ENCODE measurements around the gene CRISP2. TPM values are rescaled to one million over a fixed set of nuclear protein-coding genes. Genes with fewer than 3 reads are reported as not detected.

Gene CRISP2
- total RNA-seq, 1 experiment from 2014 or later = not detected

GRCh38 chr6:49692534-49692933 is 20.8 kb downstream of the CRISP2 start:
- H3K27ac Mint-ChIP-seq (ENCODE audit: low read depth, unreplicated experiment) = no peak overlapping the region
- H3K36me3 Mint-ChIP-seq (ENCODE audit: insufficient read depth, unreplicated experiment) = no peaks in the 10 kb centered on the region
- no peak for TF ChIP-seq CTCF (IDR thresholded peaks at IDR 0.05; ENCODE audit: unreplicated experiment)
- peak; percentile 13 for DNase-seq (ENCODE audit: unreplicated experiment)
- intact Hi-C loops (cut with micrococcal nuclease) = no loop called here
- H3K27me3 Mint-ChIP-seq (ENCODE audit: insufficient read depth, unreplicated experiment) = peaks cover 12% of the 10 kb centered on the region
- POLR2A ChIA-PET = no interaction called here
- CTCF ChIA-PET = no interaction called here
- no peak overlapping the region for H3K4me3 Mint-ChIP-seq (ENCODE audit: unreplicated experiment)
- H3K4me1 Mint-ChIP-seq (ENCODE audit: insufficient read depth, unreplicated experiment) = no peaks in the 10 kb centered on the region
- no peaks in the 10 kb centered on the region for H3K9me3 Mint-ChIP-seq (ENCODE audit: unreplicated experiment)
- BruUV-seq (replicated peaks) = no TSS peak

GRCh38 chr6:49676671-49677281 is 36.6 kb downstream of the CRISP2 start:
- peak; percentile 57 for DNase-seq (ENCODE audit: unreplicated experiment)
- Mint-ChIP-seq H3K36me3 (ENCODE audit: insufficient read depth, unreplicated experiment) (peaks cover 6% of the 10 kb centered on the region), H3K27ac (ENCODE audit: low read depth, unreplicated experiment) (no peak overlapping the region), H3K9me3 (ENCODE audit: unreplicated experiment) (no peaks in the 10 kb centered on the region), H3K27me3 (ENCODE audit: insufficient read depth, unreplicated experiment) (peaks cover 9% of the 10 kb centered on the region), H3K4me1 (ENCODE audit: insufficient read depth, unreplicated experiment) (no peaks in the 10 kb centered on the region), H3K4me3 (ENCODE audit: unreplicated experiment) (no peak overlapping the region)
- BruUV-seq (replicated peaks) = no TSS peak
- POLR2A ChIA-PET = no interaction called here
- no peak for TF ChIP-seq CTCF (IDR thresholded peaks at IDR 0.05; ENCODE audit: unreplicated experiment)
- intact Hi-C loops (cut with micrococcal nuclease) = no loop called here
- CTCF ChIA-PET = interaction anchor here (1.1 to 2.2 kb wide), 2 partner anchors 9 to 54 kb away, joined by 3 to 12 read pairs; no protein-coding TSS in a partner anchor

GRCh38 chr6:49675816-49676215 is 37.5 kb downstream of the CRISP2 start:
- intact Hi-C loops (cut with micrococcal nuclease) = no loop called here
- H3K9me3 Mint-ChIP-seq (ENCODE audit: unreplicated experiment) = no peaks in the 10 kb centered on the region
- no peak for DNase-seq (ENCODE audit: unreplicated experiment)
- H3K36me3 Mint-ChIP-seq (ENCODE audit: insufficient read depth, unreplicated experiment) = peaks cover 6% of the 10 kb centered on the region
- no TSS peak for BruUV-seq (replicated peaks)
- H3K4me3 Mint-ChIP-seq (ENCODE audit: unreplicated experiment) = no peak overlapping the region
- CTCF ChIA-PET = interaction anchor here (1.1 kb wide), 1 partner anchor 10 kb away, joined by 3 read pairs; no protein-coding TSS in a partner anchor
- no peak for TF ChIP-seq CTCF (IDR thresholded peaks at IDR 0.05; ENCODE audit: unreplicated experiment)
- no peaks in the 10 kb centered on the region for H3K27me3 Mint-ChIP-seq (ENCODE audit: insufficient read depth, unreplicated experiment)
- POLR2A ChIA-PET = no interaction called here
- no peak overlapping the region for H3K27ac Mint-ChIP-seq (ENCODE audit: low read depth, unreplicated experiment)
- H3K4me1 Mint-ChIP-seq (ENCODE audit: insufficient read depth, unreplicated experiment) = no peaks in the 10 kb centered on the region

- Mint-ChIP-seq H3K4me1 (ENCODE audit: insufficient read depth, unreplicated experiment) (no peaks in the 10 kb centered on the region), H3K36me3 (ENCODE audit: insufficient read depth, unreplicated experiment) (no peaks in the 10 kb centered on the region), H3K27ac (ENCODE audit: low read depth, unreplicated experiment) (no peak overlapping the region), H3K4me3 (ENCODE audit: unreplicated experiment) (no peak overlapping the region), H3K9me3 (ENCODE audit: unreplicated experiment) (no peaks in the 10 kb centered on the region), H3K27me3 (ENCODE audit: insufficient read depth, unreplicated experiment) (peaks cover 11% of the 10 kb centered on the region)
- intact Hi-C loops (cut with micrococcal nuclease) = no loop called here
- no TSS peak for BruUV-seq (replicated peaks)
- CTCF ChIA-PET = no interaction called here
- no peak for TF ChIP-seq CTCF (IDR thresholded peaks at IDR 0.05; ENCODE audit: unreplicated experiment)
- POLR2A ChIA-PET = interaction anchor here (0.7 kb wide), 1 partner anchor 9 kb away, joined by 4 read pairs; no protein-coding TSS in a partner anchor
- no peak for DNase-seq (ENCODE audit: unreplicated experiment)
These were observed 45.2 kb downstream of the CRISP2 start for GRCh38 chr6:49668083-49668511.
